ENCODE measurements around the gene OSCAR.

DNA sequence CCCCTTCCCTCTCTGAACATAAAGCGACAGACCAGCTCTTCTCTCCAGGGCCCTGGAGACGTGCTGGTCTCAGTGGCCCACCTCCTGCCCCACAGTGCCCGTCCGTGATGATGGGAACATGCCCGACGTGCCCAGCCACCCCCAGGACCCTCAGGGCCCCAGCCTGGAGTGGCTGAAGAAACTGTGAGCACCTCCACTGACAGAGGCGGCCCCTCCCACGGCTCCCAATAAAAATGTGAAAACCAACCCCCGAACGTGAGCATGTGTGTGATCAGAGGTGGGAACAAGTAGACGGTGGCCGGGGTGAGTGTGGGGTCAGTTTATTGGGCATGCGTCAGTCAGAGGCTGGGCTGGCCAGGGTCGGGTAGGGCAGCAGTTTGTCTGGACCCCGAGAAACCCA is 6.1 kb upstream of the OSCAR start:
- TF ChIP-seq, protein P1, sequence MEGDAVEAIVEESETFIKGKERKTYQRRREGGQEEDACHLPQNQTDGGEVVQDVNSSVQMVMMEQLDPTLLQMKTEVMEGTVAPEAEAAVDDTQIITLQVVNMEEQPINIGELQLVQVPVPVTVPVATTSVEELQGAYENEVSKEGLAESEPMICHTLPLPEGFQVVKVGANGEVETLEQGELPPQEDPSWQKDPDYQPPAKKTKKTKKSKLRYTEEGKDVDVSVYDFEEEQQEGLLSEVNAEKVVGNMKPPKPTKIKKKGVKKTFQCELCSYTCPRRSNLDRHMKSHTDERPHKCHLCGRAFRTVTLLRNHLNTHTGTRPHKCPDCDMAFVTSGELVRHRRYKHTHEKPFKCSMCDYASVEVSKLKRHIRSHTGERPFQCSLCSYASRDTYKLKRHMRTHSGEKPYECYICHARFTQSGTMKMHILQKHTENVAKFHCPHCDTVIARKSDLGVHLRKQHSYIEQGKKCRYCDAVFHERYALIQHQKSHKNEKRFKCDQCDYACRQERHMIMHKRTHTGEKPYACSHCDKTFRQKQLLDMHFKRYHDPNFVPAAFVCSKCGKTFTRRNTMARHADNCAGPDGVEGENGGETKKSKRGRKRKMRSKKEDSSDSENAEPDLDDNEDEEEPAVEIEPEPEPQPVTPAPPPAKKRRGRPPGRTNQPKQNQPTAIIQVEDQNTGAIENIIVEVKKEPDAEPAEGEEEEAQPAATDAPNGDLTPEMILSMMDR (conservative IDR thresholded peaks at IDR 0.05): no peak
- TF ChIP-seq ZFX (IDR thresholded peaks at IDR 0.05): no peak
